ENCODE measurements around the gene TNFRSF21.

Gene TNFRSF21

DNA sequence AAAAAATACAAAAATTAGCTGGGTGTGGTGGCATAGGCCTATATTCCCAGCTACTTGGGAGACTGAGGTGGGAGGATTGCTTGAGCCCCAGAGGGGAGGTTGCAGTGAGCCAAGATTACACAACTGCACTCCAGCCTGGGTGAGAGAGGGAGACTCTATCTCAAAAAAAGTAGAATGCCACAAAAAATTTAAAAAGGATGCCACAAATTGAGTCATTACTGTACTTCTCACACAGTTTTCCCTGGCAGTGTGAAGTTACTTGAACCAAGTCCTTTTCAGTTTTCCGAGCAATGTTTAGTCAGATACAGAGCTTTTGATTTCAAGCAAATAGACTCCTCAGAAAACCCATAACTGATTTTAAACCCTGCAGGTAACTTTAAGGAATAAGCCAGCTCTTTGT lies 53.3 kb downstream of the TNFRSF21 start:
- no peaks in the 10 kb centered on the region for H3K79me2 ChIP-seq (ENCODE audit: insufficient read depth, low read length)
- no peaks in the 10 kb centered on the region for H3K27me3 ChIP-seq (ENCODE audit: insufficient read depth, low read length, poor library complexity)
- no peak overlapping the region for H3K4me2 ChIP-seq (ENCODE audit: insufficient read depth, low read length)
- no peaks in the 10 kb centered on the region for H4K20me1 ChIP-seq (ENCODE audit: insufficient read depth, low read length)
- DNase-seq (no peak), ATAC-seq (ENCODE audit: insufficient read depth, low read depth) (no peak)
- H2AFZ ChIP-seq (ENCODE audit: low read depth, low read length), result no peak overlapping the region
- H3K4me1 ChIP-seq (ENCODE audit: insufficient read depth, low read length), result peaks cover 20% of the 10 kb centered on the region
- H3K4me3 ChIP-seq (ENCODE audit: low read depth in 1 of 2, low read length in 2 of 2), result no peak overlapping the region
- H3K27ac ChIP-seq (ENCODE audit: low read length), result no peak overlapping the region
- no peaks in the 10 kb centered on the region for H3K9me3 ChIP-seq (ENCODE audit: insufficient read depth, low read length, severe bottlenecking)
- TF ChIP-seq, protein P1, sequence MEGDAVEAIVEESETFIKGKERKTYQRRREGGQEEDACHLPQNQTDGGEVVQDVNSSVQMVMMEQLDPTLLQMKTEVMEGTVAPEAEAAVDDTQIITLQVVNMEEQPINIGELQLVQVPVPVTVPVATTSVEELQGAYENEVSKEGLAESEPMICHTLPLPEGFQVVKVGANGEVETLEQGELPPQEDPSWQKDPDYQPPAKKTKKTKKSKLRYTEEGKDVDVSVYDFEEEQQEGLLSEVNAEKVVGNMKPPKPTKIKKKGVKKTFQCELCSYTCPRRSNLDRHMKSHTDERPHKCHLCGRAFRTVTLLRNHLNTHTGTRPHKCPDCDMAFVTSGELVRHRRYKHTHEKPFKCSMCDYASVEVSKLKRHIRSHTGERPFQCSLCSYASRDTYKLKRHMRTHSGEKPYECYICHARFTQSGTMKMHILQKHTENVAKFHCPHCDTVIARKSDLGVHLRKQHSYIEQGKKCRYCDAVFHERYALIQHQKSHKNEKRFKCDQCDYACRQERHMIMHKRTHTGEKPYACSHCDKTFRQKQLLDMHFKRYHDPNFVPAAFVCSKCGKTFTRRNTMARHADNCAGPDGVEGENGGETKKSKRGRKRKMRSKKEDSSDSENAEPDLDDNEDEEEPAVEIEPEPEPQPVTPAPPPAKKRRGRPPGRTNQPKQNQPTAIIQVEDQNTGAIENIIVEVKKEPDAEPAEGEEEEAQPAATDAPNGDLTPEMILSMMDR (IDR thresholded peaks at IDR 0.05; ENCODE audit: borderline replicate concordance, extremely low read depth, low read length, poor library complexity, severe bottlenecking), result no peak
- TF ChIP-seq EZH2 (IDR thresholded peaks at IDR 0.05; ENCODE audit: borderline replicate concordance, low read depth, low read length, severe bottlenecking), result no peak
- no peak overlapping the region for H3K9ac ChIP-seq (ENCODE audit: low read depth, low read length)
- no peaks in the 10 kb centered on the region for H3K36me3 ChIP-seq (ENCODE audit: insufficient read depth, low read length)

DNA sequence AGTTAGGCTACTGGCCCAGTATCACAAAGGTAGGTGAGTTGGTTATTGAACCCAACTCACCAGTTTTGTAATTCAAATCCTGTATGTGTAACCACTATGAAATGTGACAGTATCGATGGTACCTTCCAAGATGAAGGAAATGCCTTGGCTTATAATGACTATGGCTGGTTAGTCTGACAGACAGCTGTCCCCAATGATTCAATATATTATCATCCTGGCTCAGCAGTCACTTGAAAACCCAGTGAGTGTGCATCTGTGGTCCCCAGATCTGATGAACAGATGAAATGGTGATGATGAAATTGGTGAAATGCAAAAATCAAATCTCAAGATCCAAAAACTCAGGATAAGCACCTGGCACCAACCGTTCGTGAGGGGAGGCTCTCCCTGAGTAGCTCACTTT lies 54.8 kb downstream of the TNFRSF21 start:
- no peak for DNase-seq
- H3K27me3 ChIP-seq (ENCODE audit: insufficient read depth, low read length, poor library complexity), result no peaks in the 10 kb centered on the region
- no peak overlapping the region for H3K4me2 ChIP-seq (ENCODE audit: insufficient read depth, low read length)
- peaks cover 20% of the 10 kb centered on the region for H3K4me1 ChIP-seq (ENCODE audit: insufficient read depth, low read length)
- H4K20me1 ChIP-seq (ENCODE audit: insufficient read depth, low read length), result no peaks in the 10 kb centered on the region
- TF ChIP-seq, protein P1 (IDR thresholded peaks at IDR 0.05; ENCODE audit: borderline replicate concordance, extremely low read depth, low read length, poor library complexity, severe bottlenecking), result no peak
- no peak overlapping the region for H2AFZ ChIP-seq (ENCODE audit: low read depth, low read length)
- no peak overlapping the region for H3K9ac ChIP-seq (ENCODE audit: low read depth, low read length)
- no peaks in the 10 kb centered on the region for H3K79me2 ChIP-seq (ENCODE audit: insufficient read depth, low read length)
- H3K36me3 ChIP-seq (ENCODE audit: insufficient read depth, low read length), result no peaks in the 10 kb centered on the region
- H3K9me3 ChIP-seq (ENCODE audit: insufficient read depth, low read length, severe bottlenecking), result no peaks in the 10 kb centered on the region
- no peak for ATAC-seq (ENCODE audit: insufficient read depth, low read depth)
- H3K4me3 ChIP-seq (ENCODE audit: low read depth in 1 of 2, low read length in 2 of 2), result no peak overlapping the region
- H3K27ac ChIP-seq (ENCODE audit: low read length), result no peak overlapping the region

DNA sequence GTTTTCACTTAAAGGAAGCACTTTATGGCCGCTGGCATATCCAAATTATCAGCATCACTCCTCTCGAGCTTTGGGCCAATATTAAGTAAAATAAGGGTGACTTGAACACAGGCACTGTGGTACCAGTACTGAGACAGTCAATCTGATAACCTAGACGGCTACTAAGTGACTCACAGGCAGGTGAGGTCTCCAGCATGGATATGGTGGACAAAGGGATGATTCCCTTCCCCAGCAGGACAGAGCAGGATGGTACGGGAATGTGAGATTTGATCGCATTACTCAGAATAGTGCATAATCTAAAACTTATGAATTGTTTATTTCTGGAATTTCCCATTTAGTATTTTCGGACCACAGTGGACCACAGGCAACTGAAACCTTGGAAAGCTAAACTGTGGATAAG lies 55.7 kb downstream of the TNFRSF21 start:
- Histone ChIP-seq H3K27me3 (ENCODE audit: insufficient read depth, low read length, poor library complexity) (no peaks in the 10 kb centered on the region), H2AFZ (ENCODE audit: low read depth, low read length) (no peak overlapping the region), H3K27ac (ENCODE audit: low read length) (0 out of 2 replicates have a peak overlapping the region, but pooled peaks have one; percentile 7), H3K4me1 (ENCODE audit: insufficient read depth, low read length) (peaks cover 20% of the 10 kb centered on the region), H3K4me3 (ENCODE audit: low read depth in 1 of 2, low read length in 2 of 2) (no peak overlapping the region), H3K36me3 (ENCODE audit: insufficient read depth, low read length) (no peaks in the 10 kb centered on the region), H3K9ac (ENCODE audit: low read depth, low read length) (no peak overlapping the region), H4K20me1 (ENCODE audit: insufficient read depth, low read length) (no peaks in the 10 kb centered on the region), H3K79me2 (ENCODE audit: insufficient read depth, low read length) (no peaks in the 10 kb centered on the region), H3K9me3 (ENCODE audit: insufficient read depth, low read length, severe bottlenecking) (no peaks in the 10 kb centered on the region), H3K4me2 (ENCODE audit: insufficient read depth, low read length) (no peak overlapping the region)
- TF ChIP-seq, protein P1 (IDR thresholded peaks at IDR 0.05; ENCODE audit: borderline replicate concordance, extremely low read depth, low read length, poor library complexity, severe bottlenecking), result no peak
- no peak for TF ChIP-seq EZH2 (IDR thresholded peaks at IDR 0.05; ENCODE audit: borderline replicate concordance, low read depth, low read length, severe bottlenecking)
- DNase-seq (no peak), ATAC-seq (ENCODE audit: insufficient read depth, low read depth) (no peak)

DNA sequence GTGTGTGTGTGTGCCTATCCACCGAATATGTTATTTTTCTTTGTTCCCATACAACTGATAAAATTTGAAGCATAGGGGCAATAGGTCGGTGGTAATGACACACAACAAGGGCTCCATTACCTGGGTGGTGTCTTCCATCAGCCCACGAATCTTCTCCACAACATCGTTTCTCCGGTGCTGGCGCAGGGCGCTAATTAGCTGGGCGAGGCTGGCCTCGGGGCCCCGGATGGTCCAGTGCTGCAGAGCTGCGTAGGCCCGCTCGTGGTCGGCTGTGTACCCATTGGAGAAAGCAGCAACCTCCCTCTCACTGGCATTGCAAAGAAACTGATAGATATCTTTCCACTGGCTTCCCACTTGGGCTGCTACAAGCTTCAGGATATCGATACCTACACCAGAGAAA lies 56.6 kb downstream of the TNFRSF21 start:
- H3K79me2 ChIP-seq (ENCODE audit: insufficient read depth, low read length), result no peaks in the 10 kb centered on the region
- H4K20me1 ChIP-seq (ENCODE audit: insufficient read depth, low read length), result no peaks in the 10 kb centered on the region
- H3K27me3 ChIP-seq (ENCODE audit: insufficient read depth, low read length, poor library complexity), result no peaks in the 10 kb centered on the region
- H3K4me2 ChIP-seq (ENCODE audit: insufficient read depth, low read length), result no peak overlapping the region
- DNase-seq (no peak), ATAC-seq (ENCODE audit: insufficient read depth, low read depth) (no peak)
- no peak overlapping the region for H3K9ac ChIP-seq (ENCODE audit: low read depth, low read length)
- H3K4me3 ChIP-seq (ENCODE audit: low read depth in 1 of 2, low read length in 2 of 2), result no peak overlapping the region
- H3K4me1 ChIP-seq (ENCODE audit: insufficient read depth, low read length), result peaks cover 27% of the 10 kb centered on the region
- H2AFZ ChIP-seq (ENCODE audit: low read depth, low read length), result no peak overlapping the region
- no peaks in the 10 kb centered on the region for H3K36me3 ChIP-seq (ENCODE audit: insufficient read depth, low read length)
- H3K9me3 ChIP-seq (ENCODE audit: insufficient read depth, low read length, severe bottlenecking), result no peaks in the 10 kb centered on the region
- no peak for TF ChIP-seq EZH2 (IDR thresholded peaks at IDR 0.05; ENCODE audit: borderline replicate concordance, low read depth, low read length, severe bottlenecking)
- TF ChIP-seq, protein P1 (IDR thresholded peaks at IDR 0.05; ENCODE audit: borderline replicate concordance, extremely low read depth, low read length, poor library complexity, severe bottlenecking), result no peak
- peak overlapping the region; percentile 77 for H3K27ac ChIP-seq (ENCODE audit: low read length)

All from DND-41 (cell line).